Stimulated activated CD8-positive, alpha-beta memory T cell treated with anti-CD3 and anti-CD28 coated beads, Interleukin-4, amount 100 ng/mL, for 4 hours (primary cell): ENCODE results near the gene DPH3.

Source experiments
- DNase-seq, 2 donors: peaks; one replicate each; pipeline ENCODE4 v3.0.0-alpha.2; 2020; ENCODE audit warnings: low read depth in 2 of 2, low spot score in 1 of 2

DPH3 gene

DNA sequence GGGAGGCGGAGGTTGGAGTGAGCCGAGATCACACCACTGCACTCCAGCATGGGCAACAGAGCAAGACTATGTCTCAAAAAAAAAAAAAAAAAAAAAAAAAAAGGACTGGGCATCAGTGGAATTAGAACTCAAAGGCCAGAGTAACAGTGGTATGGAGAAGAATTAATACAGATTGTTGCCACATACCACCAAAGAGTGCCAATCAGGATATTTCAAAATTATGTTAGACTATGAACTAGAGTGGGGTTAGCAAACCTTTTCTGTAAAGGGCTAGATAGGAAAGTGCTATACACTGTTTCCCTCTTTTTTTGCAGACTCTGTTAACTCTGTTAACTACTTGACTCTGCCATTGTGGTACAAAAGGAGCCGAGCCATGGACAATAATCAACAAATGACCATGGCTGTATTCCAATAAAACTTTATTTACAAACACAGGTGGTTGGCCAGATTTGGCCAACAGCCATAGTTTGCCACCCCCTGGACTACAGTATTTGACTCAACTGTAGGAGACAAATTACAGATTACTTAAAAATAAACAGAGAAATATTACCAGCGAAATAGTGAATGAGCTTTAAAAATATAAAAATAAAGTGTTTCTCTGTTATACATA is 28.6 kb downstream of the DPH3 start:
- DNase-seq: no peak

DNA sequence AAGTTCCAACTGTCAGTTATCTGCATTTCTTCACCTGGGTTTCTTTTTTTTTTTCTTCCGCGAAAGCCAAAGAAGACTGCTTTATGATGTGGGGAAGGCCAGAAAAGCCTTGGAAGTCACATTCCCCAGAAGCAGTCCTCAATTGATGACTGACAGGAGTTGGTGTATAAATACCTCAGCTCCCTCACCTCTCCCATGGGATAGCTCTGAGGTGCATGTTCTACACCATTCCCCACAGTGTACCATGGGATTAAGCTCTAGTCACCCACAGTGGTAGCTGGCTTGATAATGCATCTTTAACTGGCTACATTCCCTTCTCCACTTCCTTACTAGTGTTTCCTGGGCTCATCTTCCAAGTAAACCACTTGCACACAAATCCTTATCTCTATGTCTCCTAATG is 30.5 kb downstream of the DPH3 start:
- DNase-seq: no peak

DNA sequence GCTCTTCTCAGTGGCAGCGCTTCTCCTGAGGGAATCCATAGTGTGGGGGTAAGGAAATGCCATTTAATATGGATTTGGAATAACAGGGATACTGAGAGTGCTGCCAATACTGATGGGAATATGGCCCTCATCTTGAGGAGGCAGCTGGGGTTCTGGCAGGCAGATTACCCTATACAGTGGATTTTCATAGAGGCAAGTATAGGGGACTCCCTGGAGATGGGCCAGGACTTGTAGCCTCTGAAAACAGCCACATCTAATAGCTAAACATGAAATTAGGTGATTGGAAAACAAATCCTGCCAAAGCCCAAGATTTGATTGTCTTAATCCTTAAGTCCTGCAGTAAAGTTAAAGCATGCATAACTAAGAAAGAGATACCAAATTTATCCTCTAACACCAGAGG is 30.9 kb downstream of the DPH3 start:
- DNase-seq: no peak

DNA sequence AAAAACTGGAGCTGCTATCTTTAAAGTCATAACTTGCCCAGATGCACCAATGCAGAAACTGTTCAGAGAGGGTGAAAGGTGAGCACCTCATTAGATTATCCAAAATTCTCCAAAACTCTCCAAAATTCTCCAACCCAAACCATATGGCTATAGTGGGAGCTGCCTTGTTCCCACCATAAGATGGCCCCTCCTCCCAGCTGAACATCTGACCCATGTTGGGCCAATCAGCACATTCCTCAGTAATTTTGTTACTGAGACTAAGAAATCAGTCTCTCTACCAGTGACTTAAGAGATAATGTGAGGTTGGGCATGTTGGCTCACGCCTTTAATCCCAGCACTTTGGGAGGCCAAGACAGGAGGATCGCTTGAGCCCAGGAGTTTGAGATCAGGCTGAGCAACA is 32.8 kb downstream of the DPH3 start:
- no peak for DNase-seq

DNA sequence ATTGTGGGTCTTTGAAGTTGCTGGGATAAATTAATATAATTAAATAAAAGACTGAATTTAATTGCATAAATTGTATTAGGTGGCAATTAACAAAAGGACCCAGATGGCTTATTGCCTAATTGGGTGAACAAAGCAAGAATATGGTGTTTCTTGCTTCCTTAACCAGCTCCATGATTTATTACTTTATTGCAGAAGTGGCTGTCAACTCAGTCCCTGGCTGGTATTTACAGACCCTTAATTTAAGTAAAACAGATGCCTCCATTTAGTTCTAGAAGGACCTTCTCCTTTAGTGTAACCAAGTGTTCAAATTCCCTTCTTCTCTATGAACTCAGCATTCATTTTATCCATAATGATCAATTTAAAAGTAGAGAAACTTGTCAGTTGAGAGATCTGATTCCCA is 35.1 kb downstream of the DPH3 start:
- DNase-seq: no peak

DNA sequence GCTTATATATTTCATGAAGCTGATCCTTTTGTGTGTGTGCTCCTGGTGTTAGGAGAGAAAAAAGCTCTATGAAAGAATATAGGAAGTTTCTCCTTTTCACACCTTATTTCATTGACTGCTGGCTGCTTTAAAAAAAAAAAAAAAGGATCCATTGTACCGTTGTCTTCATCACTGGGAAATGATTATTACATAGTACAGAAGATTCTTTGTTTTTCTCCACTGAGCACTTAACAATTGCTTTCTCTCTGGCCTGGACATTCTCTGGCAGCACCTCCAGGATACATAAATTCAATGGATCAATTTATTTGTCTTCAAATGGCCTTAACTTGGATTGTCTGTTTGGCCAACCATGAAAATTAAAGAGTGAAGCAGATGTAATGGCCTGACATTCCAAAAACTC is 37.2 kb downstream of the DPH3 start:
- DNase-seq: no peak

DNA sequence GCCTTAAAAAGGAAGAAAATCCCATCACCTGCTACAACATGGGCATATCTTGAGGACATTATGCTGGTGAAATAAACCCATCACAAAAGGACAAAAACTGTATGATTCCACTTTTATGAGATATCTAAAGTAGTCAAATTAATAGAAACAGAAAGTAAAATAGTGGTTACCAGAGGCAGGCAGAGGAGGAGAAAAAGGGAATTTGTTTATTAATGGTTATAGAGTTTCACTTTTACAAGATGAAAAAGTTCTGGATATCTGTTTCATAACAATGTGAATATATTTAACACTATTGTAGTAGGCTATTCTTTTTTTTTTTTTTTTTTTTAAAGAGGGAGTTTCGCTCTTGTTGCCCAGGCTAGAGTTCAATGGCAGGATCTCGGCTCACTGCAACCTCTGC is 40.4 kb downstream of the DPH3 start:
- no peak for DNase-seq

DNA sequence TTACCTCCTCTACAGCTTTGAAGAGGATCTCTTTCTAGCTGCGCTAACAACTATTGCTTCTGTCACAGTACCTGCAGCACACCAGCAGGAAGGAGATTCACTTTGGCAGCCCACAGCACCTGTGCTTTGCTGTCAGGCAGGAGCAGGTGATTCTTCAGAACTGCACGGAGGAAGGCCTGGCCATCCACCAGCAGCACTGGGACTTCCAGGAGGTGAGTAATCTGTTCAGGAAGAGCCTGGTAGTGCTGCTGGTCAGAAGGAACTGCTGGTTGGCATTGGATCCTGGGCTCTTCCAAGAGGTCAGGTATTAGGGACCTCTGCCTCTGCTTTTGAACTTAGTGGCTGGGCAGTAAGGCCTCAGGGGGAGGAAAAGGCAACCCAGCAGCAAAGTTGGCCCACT is 42.2 kb downstream of the DPH3 start:
- no peak for DNase-seq

DNA sequence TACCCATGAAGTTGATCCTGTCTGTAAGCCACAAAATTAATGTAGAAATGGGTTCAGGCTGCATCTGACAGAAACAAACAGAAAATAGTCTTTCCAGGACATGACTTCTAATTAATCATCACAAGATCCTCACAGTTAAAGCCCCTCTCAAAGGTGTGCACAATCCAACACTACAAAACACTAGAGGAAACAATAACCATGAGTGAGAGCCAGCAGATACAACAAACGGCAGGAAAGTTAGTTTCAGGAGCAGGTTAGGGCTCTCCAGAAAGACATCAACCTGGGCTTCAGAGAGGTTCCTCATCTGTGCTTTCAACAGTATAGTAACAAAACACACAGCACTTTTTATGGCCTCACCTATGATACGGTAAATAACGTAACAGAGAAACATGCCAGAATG is 42.8 kb downstream of the DPH3 start:
- no peak for DNase-seq

DNA sequence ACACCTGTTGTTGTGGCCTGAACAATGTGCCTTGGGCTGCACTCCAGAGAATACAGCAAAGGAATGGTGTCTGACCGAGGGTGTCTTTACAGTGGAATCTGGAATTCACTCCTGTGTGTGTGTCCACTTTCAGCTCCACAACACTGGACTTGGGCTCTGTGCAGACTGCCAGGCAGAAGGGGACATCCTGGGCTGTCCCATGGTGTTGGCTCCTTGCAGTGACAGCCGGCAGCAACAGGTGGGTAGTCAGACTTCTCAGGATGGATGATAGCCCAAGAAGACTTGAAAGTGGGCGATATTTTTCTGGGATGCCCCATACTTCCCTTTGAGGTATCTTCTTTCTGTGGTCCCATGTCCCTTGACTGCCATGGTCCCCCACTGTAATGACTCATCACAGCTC is 45.0 kb downstream of the DPH3 start:
- DNase-seq: no peak

DNA sequence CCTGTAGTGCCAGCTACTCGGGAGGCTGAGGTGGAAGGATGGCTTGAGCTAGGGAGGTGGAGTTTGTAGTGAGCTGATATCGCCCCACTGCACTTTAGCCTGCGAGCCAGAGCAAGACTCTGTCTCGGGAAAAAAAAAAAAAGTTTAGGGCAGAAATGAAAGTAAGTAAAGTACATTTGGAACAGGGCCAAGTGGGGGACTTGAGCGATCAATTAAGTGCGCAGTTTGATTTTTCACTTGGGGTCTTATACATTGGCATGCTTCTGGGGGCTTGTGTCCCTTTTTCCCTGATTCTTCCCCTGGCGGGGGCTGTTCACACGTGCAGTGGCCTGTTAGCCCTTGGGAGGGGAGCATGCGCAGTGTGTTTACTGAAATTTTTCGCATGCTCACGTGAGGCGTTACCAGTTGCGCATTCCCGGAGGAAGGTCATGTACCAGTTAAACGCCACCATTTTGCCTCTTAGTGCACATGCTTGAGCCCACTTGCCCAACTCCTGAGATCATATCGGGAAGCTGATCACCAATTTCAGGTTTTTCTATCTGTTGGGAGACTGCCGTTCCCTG is 48.3 kb downstream of the DPH3 start:
- DNase-seq: no peak

DNA sequence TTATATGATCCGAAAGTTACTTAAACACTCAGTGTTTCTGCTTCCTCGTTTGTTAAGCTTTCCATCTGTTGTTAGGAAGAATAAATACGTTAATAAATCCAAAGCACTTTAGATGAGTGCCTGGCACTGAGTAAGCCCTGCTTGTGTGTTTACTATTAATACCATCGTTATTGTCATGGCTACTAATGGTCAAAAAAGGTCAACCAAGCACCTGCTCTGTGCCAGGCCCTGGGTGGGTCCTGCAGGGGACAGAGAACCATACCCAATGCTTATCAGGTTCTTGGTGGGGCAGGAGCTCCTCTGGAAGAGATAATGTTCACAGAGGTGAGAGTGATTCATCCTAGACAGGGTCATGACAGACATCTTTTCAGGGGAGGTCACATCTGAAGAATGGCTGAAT is 50.4 kb downstream of the DPH3 start:
- no peak for DNase-seq

DNA sequence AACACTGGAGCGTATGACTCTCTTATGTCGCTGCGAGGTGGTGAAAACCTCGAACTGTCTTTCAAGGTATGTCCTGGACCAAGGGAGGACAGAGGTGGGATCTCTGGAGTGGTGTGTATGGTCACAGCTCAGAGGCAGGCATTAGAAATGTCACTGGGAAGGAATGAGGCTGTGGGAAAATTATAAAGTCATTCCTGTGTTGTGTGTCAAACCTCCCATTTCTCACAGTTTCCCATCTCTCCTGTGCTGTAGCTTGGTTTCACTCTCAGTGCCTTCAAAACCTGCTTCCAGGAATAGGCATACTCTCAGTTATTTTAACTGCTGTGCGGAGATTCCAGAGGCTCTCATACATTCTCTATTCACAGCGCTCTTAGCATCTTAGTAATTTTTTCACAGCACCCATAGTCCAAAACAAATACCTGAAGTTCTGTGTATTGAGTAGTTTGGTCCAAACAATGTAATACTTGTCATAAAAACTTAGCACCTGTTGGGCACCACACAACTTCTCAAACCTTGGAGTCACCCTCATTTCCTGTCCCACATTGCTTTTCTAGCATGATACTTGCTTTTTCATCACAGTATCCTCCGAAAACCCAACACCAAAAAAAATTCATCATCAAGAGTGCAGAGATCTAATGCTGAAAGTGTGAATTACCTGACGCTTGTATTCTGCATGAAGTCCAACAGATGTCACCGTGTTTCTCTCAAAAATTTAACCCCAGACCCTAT is 53.4 kb downstream of the DPH3 start:
- no peak for DNase-seq
